Brain microvascular endothelial cell (primary cell): Measurements from ENCODE around the gene IL11.

ENCODE experiments used
- DNase-seq: peaks from one replicate; pipeline ENCODE4 v3.0.0-alpha.2; 2020
- H3K27ac ChIP-seq: fragments of 250-450 bp; sonication (Bioruptor Pico); 2 replicates; pipeline ENCODE4 v1.5.1; 2020; ENCODE audit warnings: mild to moderate bottlenecking, moderate library complexity
- H3K27me3 ChIP-seq: fragments of 250-450 bp; sonication (Bioruptor Pico); replicated peaks from 2 replicates; pipeline ENCODE4 v1.5.1; 2020; ENCODE audit warnings: mild to moderate bottlenecking
- H3K36me3 ChIP-seq: fragments of 250-450 bp; sonication (Bioruptor Pico); replicated peaks from 2 replicates; pipeline ENCODE4 v1.5.1; 2020; ENCODE audit warnings: mild to moderate bottlenecking
- H3K4me3 ChIP-seq: 2 replicates; pipeline ENCODE4 v1.5.1; 2011; ENCODE audit warnings: low read depth, mild to moderate bottlenecking, control low read depth, low read length, moderate library complexity
- CTCF ChIP-seq: IDR thresholded peaks from 2 replicates; pipeline ENCODE4 v1.5.1; 2011; ENCODE audit warnings: low read depth, mild to moderate bottlenecking, moderate library complexity, low read length, control low read depth, inconsistent platforms; ENCODE audit errors: missing control alignments
- in situ Hi-C: cut with HindIII; loops from 2 replicates; pipeline ENCODE4 v1.10.0; 2017; ENCODE audit warnings: low sequenced_read_pairs, low pct_ligation_motif_present

Gene IL11

GRCh38 chr19:55368701-55369563 lies 1.3 kb downstream of the IL11 start:
- Histone ChIP-seq H3K27ac (no peak overlapping the region), H3K27me3 (no peaks in the 10 kb centered on the region), H3K4me3 (peak overlapping the region; percentile 83), H3K36me3 (no peaks in the 10 kb centered on the region)
- no peak for TF ChIP-seq CTCF
- in situ Hi-C loops, result no loop called here
- DNase-seq, result peak; percentile 16

- no peak for TF ChIP-seq CTCF
- in situ Hi-C loops, result no loop called here
Measured at GRCh38 chr19:55368106-55368505, 2.2 kb downstream of the IL11 start.

GRCh38 chr19:55366790-55367189 lies 3.5 kb downstream of the IL11 start:
- TF ChIP-seq CTCF, result no peak
- H3K27ac ChIP-seq, result no peak overlapping the region
- no peak overlapping the region for H3K4me3 ChIP-seq
- in situ Hi-C loops, result no loop called here
- DNase-seq, result no peak
- no peaks in the 10 kb centered on the region for H3K27me3 ChIP-seq
- H3K36me3 ChIP-seq, result no peaks in the 10 kb centered on the region

More at GRCh38 chr19:55368106-55368505, 2.2 kb downstream of the IL11 start:
- Histone ChIP-seq H3K27ac (no peak overlapping the region), H3K4me3 (peak overlapping the region; percentile 83), H3K36me3 (no peaks in the 10 kb centered on the region), H3K27me3 (no peaks in the 10 kb centered on the region)
- DNase-seq, result no peak

- H3K4me3 ChIP-seq, result no peak overlapping the region
- in situ Hi-C loops, result no loop called here
- H3K36me3 ChIP-seq, result no peaks in the 10 kb centered on the region
- no peaks in the 10 kb centered on the region for H3K27me3 ChIP-seq
- DNase-seq, result no peak
- no peak overlapping the region for H3K27ac ChIP-seq
- TF ChIP-seq CTCF, result no peak
Measured at GRCh38 chr19:55365964-55366363, 4.3 kb downstream of the IL11 start.

GRCh38 chr19:55365245-55365644 lies 5.0 kb downstream of the IL11 start:
- no peak for TF ChIP-seq CTCF
- Histone ChIP-seq H3K36me3 (no peaks in the 10 kb centered on the region), H3K4me3 (no peak overlapping the region), H3K27me3 (no peaks in the 10 kb centered on the region), H3K27ac (no peak overlapping the region)
- no peak for DNase-seq
- in situ Hi-C loops, result no loop called here
